Erythroblast (primary cell): ENCODE data around the gene TCF12.

Experiments
- GATA1 ChIP-seq: IDR thresholded peaks from 2 replicates; pipeline ENCODE4 v1.6.1; 2011; ENCODE audit warnings: low read depth, mild to moderate bottlenecking, control low read depth, low read length, moderate library complexity
- POLR2A ChIP-seq: IDR thresholded peaks from 2 replicates; pipeline ENCODE4 v1.6.1; 2011; ENCODE audit warnings: mild to moderate bottlenecking, low read length

DNA sequence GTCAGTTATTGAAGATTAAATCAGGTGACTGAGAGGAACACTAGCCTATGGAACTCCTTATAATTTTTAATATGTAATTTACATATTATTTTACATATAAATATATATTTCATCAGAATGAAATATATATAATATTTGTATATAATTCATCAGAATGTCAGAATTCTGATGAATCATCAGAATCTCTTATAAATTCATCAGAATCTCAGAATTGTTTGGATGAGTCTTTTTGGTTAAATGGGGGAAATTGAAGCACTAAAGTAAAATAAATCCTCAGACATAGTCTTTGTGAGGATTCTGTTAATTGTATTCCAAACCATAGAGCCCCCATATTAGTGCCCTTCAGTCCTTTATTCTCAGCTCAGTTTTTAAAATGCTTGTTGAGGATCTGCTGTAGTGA, 15.4 kb downstream of the TCF12 start:
- no peak for TF ChIP-seq POLR2A
- TF ChIP-seq GATA1 = no peak
